ENCODE results near the gene CASP10. TPM values are rescaled to one million over a fixed set of nuclear protein-coding genes. Genes with fewer than 3 reads are reported as not detected.

The CASP10 gene
- total and polyA plus RNA-seq, 2 of the 13 experiments (the other 11 are each of a cell fraction or from before 2014, with no cell fraction given) = 22.2 to 23.8 TPM

DNA sequence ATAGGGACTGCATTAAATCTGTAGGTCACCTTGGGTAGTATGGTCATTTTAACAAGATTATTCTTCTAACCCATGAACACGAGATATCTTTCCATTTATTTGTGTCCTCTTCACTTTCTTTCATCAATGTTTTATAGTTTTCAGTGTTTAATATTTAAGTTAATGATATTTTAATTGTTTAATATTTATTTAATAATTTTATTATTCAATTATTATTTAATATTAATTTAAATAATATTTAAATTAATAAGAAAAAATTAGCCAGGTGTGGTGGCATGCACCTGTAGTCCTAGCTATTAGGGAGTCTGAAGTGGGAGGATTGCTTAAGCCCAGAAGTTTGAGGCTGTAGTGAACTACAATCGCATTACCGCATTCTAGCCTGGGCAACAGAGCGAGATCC is 33.0 kb downstream of the CASP10 start:
- no peak for ATAC-seq
- H3K9me3 ChIP-seq (ENCODE audit: low read length) = no peaks in the 10 kb centered on the region
- intact Hi-C loops (cut with micrococcal nuclease; ENCODE audit: unreplicated experiment) (no loop called here), in situ Hi-C loops (cut with HindIII; ENCODE audit: extremely low pct_ligation_motif_present, low pct_unique_long_range_greater_than_20kb) (no loop called here)
- H3K9ac ChIP-seq (ENCODE audit: insufficient read depth, low read depth, low read length) = no peak overlapping the region
- H3K4me2 ChIP-seq (ENCODE audit: low read depth, low read length) = no peak overlapping the region
- 95% methylated on average over 4 of the region's 4 CpGs for WGBS (ENCODE audit: low lambda C conversion rate)
- H3K36me3 ChIP-seq (replicated peaks in 1 of 2; ENCODE audit: control insufficient read depth in 1 of 2, insufficient read depth in 2 of 2, low read length in 2 of 2) = peaks cover 15 to 43% of the 10 kb centered on the region in 2 experiments
- FAIRE-seq = no peak
- no peak overlapping the region for H2AFZ ChIP-seq (ENCODE audit: low read length)
- H3K27ac ChIP-seq (ENCODE audit: extremely low read length, insufficient read depth, low read length) = no peak overlapping the region
- H3K27me3 ChIP-seq (ENCODE audit: control insufficient read depth in 1 of 2, insufficient read depth in 2 of 2, low read length in 2 of 2) = no peaks in the 10 kb centered on the region
- no peaks in the 10 kb centered on the region for H4K20me1 ChIP-seq (ENCODE audit: insufficient read depth, low read length)
- no TSS peak for BruUV-seq (replicated peaks)
- H3K4me1 ChIP-seq (ENCODE audit: insufficient read depth, low read length) = peaks cover 14% of the 10 kb centered on the region
- no peaks in the 10 kb centered on the region for H3K79me2 ChIP-seq (ENCODE audit: insufficient read depth, low read length)
- no peak for DNase-seq (ENCODE audit: low spot score)
- ChIA-PET POLR2A (no interaction called here), CTCF (ENCODE audit: low intra/inter-chr PET ratio, low total read pairs) (no interaction called here)
- no peak overlapping the region for H3K4me3 ChIP-seq (replicated peaks in 1 of 3; ENCODE audit: insufficient read depth in 1 of 3, low read depth in 2 of 3, low read length in 3 of 3)
- TF ChIP-seq ZNF746 (CRISPR knock-in tag; IDR thresholded peaks at IDR 0.05) = no peak
- TF ChIP-seq, protein P1, sequence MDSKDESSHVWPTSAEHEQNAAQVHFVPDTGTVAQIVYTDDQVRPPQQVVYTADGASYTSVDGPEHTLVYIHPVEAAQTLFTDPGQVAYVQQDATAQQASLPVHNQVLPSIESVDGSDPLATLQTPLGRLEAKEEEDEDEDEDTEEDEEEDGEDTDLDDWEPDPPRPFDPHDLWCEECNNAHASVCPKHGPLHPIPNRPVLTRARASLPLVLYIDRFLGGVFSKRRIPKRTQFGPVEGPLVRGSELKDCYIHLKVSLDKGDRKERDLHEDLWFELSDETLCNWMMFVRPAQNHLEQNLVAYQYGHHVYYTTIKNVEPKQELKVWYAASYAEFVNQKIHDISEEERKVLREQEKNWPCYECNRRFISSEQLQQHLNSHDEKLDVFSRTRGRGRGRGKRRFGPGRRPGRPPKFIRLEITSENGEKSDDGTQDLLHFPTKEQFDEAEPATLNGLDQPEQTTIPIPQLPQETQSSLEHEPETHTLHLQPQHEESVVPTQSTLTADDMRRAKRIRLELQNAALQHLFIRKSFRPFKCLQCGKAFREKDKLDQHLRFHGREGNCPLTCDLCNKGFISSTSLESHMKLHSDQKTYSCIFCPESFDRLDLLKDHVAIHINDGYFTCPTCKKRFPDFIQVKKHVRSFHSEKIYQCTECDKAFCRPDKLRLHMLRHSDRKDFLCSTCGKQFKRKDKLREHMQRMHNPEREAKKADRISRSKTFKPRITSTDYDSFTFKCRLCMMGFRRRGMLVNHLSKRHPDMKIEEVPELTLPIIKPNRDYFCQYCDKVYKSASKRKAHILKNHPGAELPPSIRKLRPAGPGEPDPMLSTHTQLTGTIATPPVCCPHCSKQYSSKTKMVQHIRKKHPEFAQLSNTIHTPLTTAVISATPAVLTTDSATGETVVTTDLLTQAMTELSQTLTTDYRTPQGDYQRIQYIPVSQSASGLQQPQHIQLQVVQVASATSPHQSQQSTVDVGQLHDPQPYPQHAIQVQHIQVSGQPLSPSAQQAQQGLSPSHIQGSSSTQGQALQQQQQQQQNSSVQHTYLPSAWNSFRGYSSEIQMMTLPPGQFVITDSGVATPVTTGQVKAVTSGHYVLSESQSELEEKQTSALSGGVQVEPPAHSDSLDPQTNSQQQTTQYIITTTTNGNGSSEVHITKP (CRISPR knock-in tag; IDR thresholded peaks at IDR 0.05; ENCODE audit: low read depth) = no peak
- TF ChIP-seq, protein P2, sequence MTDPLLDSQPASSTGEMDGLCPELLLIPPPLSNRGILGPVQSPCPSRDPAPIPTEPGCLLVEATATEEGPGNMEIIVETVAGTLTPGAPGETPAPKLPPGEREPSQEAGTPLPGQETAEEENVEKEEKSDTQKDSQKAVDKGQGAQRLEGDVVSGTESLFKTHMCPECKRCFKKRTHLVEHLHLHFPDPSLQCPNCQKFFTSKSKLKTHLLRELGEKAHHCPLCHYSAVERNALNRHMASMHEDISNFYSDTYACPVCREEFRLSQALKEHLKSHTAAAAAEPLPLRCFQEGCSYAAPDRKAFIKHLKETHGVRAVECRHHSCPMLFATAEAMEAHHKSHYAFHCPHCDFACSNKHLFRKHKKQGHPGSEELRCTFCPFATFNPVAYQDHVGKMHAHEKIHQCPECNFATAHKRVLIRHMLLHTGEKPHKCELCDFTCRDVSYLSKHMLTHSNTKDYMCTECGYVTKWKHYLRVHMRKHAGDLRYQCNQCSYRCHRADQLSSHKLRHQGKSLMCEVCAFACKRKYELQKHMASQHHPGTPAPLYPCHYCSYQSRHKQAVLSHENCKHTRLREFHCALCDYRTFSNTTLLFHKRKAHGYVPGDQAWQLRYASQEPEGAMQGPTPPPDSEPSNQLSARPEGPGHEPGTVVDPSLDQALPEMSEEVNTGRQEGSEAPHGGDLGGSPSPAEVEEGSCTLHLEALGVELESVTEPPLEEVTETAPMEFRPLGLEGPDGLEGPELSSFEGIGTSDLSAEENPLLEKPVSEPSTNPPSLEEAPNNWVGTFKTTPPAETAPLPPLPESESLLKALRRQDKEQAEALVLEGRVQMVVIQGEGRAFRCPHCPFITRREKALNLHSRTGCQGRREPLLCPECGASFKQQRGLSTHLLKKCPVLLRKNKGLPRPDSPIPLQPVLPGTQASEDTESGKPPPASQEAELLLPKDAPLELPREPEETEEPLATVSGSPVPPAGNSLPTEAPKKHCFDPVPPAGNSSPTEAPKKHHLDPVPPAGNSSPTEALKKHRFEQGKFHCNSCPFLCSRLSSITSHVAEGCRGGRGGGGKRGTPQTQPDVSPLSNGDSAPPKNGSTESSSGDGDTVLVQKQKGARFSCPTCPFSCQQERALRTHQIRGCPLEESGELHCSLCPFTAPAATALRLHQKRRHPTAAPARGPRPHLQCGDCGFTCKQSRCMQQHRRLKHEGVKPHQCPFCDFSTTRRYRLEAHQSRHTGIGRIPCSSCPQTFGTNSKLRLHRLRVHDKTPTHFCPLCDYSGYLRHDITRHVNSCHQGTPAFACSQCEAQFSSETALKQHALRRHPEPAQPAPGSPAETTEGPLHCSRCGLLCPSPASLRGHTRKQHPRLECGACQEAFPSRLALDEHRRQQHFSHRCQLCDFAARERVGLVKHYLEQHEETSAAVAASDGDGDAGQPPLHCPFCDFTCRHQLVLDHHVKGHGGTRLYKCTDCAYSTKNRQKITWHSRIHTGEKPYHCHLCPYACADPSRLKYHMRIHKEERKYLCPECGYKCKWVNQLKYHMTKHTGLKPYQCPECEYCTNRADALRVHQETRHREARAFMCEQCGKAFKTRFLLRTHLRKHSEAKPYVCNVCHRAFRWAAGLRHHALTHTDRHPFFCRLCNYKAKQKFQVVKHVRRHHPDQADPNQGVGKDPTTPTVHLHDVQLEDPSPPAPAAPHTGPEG (CRISPR knock-in tag; IDR thresholded peaks at IDR 0.05) = no peak
- TF ChIP-seq ATRX (CRISPR knock-in tag; IDR thresholded peaks at IDR 0.05; ENCODE audit: borderline replicate concordance) = no peak
- TF ChIP-seq, protein P3, sequence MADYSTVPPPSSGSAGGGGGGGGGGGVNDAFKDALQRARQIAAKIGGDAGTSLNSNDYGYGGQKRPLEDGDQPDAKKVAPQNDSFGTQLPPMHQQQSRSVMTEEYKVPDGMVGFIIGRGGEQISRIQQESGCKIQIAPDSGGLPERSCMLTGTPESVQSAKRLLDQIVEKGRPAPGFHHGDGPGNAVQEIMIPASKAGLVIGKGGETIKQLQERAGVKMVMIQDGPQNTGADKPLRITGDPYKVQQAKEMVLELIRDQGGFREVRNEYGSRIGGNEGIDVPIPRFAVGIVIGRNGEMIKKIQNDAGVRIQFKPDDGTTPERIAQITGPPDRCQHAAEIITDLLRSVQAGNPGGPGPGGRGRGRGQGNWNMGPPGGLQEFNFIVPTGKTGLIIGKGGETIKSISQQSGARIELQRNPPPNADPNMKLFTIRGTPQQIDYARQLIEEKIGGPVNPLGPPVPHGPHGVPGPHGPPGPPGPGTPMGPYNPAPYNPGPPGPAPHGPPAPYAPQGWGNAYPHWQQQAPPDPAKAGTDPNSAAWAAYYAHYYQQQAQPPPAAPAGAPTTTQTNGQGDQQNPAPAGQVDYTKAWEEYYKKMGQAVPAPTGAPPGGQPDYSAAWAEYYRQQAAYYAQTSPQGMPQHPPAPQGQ (CRISPR knock-in tag; IDR thresholded peaks at IDR 0.05; ENCODE audit: borderline replicate concordance) = no peak
- TF ChIP-seq GTF3A (CRISPR knock-in tag; conservative IDR thresholded peaks at IDR 0.05) = no peak
- TF ChIP-seq ZNF557 (CRISPR knock-in tag; IDR thresholded peaks at IDR 0.05) = no peak
- TF ChIP-seq ELF1 (CRISPR knock-in tag; IDR thresholded peaks at IDR 0.05) = no peak
- TF ChIP-seq ETV6 (CRISPR knock-in tag; conservative IDR thresholded peaks at IDR 0.05) = no peak
- TF ChIP-seq HNF4G (IDR thresholded peaks at IDR 0.05; ENCODE audit: borderline replicate concordance, low read depth, low read length) = no peak
- TF ChIP-seq HNF4G (CRISPR knock-in tag; IDR thresholded peaks at IDR 0.05; ENCODE audit: borderline replicate concordance, low read depth) = no peak

All from HepG2 (cell line).